NT2/D1 (cell line): ENCODE measurements around the gene SPEM1.

ENCODE experiments used
- SUZ12 ChIP-seq: IDR thresholded peaks from 2 replicates; pipeline ENCODE4 v1.6.1; 2011; ENCODE audit not compliant: insufficient read length, insufficient read depth; ENCODE audit errors: extremely low read depth
- YY1 ChIP-seq: IDR thresholded peaks from 2 replicates; pipeline ENCODE4 v1.6.1; 2011; ENCODE audit not compliant: insufficient read length, insufficient read depth
- ZNF274 ChIP-seq: IDR thresholded peaks from 2 replicates; pipeline ENCODE4 v1.6.1; 2011; ENCODE audit warnings: mild to moderate bottlenecking, low read depth, low read length

- TF ChIP-seq YY1 (no peak), SUZ12 (no peak), ZNF274 (no peak)
Observed at GRCh38 chr17:7459961-7460545, 39.9 kb downstream of the SPEM1 start.
